GM18520 (cell line): ENCODE results near the gene NOL6.

Experiments
- ATAC-seq: cut with Tn5 transposase; IDR thresholded peaks from one replicate; pipeline ENCODE4 v1.9.1; 2021; ENCODE audit not compliant: unreplicated experiment

NOL6 gene

DNA sequence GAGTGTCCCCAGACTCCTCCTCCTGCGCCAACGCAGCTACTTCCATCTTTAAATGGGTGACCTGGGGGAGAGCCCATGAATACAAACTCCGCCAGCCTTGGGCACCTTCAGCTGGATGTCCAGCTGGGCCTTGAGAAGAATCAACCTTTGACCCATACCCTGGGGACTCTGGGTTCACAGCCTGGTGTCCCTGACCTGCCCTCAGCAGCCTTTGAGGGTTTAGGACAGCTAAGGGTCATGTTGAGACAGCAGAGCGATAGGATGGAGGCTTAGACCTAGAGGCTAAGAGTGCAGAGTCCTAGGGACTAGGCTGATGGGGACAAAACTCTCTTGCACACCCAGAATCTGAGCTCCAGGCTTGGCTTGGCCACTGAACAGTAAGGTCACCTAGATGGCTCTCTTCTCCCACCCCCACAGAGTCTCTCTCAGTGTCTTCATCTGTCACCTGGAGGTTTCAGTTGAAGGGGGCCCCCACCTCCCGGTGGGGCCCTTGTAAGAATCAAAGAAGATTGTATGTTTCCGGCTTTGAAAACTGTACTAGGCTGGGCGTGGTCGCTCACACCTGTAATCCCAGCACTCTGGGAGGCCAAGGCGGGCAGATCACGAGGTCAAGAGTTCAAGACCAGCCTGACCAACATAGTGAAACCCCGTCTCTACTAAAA lies 19.6 kb downstream of the NOL6 start:
- ATAC-seq, result no peak

DNA sequence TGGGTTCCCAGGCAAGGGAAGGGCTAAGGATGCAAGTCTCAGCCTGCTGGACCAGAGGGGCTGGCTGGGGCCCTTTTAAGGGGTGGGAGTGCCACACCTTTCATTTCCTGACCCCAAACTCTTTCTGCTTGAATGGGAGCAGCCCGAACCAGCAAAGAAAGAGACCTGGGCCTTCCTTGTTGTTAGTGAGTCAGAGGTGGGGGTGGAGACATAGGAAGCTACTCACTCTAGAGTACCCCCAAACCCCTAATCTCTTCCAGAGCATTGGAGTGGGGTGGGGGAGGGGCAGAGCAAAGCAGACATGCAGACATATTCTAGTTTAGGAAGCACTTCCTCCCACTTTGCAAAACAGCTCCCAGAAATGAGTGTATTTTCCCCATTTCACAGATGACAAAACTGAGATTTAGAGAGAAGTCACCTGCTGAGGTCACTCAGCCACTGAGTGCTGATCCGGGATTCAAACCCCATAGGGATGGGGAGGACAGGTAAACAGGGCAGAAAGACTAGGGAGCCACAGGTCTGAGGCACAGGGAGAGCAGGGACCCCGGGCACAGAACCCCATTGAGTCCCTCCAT lies 20.4 kb downstream of the NOL6 start:
- ATAC-seq, result no peak

DNA sequence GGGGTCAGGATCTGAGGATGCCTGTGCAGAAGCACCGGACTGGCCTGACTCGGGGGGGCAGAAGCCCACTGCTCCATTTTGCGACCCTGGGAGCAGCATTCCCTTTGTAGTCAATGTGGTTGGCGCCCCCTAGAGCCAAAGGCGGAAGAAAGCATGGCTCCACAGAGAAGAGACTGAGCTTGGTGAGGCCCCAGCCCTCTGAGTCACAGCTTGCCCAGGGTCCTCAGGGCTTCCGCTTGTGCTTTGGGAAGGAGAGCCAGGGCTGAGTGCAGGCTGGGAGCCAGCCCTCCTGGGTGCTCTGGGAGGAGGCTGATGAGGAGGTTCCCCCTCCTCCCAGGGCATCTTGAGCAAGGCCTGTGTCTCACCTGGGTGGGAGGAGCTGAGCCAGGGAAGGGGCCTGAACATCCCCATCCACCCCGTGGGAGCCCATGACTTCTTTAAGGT lies 20.9 kb downstream of the NOL6 start:
- no peak for ATAC-seq

DNA sequence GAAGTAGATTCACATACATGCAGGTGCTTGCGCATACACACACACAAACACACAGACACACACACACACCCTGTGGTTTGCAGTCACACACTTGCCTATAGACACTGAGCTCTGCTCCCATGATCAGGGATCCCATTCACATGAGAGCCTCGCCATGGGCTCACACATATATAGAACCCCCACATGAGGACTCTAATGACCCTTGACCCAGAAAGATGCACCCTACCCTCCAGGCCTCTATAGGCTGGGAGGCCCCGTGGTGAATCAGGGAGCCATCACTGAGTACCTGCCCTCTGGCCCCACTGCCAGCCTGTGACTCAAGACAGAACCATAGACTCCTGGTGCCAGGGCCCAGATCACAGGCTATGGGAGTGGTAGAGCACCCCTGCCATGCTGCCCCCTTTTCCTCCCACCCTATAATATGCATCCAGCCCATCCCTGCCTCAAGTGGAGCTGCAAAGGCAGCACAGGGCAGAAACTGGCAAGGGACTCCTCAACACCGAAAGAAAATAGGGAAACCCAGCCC lies 23.0 kb downstream of the NOL6 start:
- ATAC-seq, result no peak

DNA sequence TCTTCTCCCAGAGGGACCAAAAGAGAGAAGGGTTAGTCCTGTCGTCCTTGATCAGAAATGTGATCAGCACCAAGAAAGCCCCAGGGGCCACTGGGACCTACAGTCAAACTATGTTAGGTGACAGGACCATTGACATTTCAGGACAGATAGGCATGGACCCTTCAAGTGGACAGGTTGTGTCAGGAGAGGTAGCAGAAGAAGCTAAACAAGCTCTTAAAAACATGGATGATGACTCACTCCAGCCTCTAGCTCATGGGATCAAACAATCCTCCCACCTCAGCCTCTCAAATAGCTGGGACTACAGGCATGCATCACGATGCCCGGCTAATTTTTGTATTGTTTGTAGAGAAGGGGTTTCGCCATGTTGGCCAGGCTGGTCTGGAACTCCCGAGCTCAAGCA lies 24.0 kb downstream of the NOL6 start:
- ATAC-seq, result no peak

DNA sequence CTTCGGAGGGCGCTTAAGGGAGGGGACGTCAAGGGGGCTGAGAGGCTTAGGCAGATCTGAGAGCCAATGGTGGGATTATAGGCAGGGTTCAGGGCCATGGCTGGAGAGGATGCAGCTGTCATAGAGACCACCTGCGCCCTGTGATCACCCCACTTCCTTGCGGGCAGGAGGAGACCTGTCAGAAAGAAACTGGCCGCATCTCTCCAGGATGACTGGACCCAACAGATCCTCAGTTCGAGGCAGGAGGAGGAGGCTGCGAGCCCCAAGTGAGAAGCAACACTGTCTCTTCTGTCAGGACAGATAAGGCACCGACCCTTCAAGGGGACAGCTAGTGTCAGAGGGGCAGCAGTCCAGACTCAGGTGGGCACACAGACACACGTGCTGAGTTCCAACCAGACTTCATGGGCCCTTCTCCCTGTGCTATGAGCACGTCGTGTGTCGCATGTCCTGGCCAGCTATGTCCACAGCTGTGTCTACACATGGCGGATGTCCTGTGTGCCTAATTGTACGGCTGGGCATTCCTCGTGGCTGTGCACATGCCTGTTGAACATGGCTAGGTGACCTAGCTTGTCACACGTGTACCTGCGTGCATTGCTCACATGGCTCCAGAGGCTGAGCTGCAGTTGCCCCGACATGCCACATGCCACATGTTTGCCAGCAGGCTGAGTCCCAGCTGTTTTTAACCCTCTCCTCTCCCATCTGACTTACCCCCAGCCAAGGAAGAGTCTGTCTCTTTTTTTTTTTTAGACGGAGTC lies 25.7 kb downstream of the NOL6 start:
- ATAC-seq, result no peak

DNA sequence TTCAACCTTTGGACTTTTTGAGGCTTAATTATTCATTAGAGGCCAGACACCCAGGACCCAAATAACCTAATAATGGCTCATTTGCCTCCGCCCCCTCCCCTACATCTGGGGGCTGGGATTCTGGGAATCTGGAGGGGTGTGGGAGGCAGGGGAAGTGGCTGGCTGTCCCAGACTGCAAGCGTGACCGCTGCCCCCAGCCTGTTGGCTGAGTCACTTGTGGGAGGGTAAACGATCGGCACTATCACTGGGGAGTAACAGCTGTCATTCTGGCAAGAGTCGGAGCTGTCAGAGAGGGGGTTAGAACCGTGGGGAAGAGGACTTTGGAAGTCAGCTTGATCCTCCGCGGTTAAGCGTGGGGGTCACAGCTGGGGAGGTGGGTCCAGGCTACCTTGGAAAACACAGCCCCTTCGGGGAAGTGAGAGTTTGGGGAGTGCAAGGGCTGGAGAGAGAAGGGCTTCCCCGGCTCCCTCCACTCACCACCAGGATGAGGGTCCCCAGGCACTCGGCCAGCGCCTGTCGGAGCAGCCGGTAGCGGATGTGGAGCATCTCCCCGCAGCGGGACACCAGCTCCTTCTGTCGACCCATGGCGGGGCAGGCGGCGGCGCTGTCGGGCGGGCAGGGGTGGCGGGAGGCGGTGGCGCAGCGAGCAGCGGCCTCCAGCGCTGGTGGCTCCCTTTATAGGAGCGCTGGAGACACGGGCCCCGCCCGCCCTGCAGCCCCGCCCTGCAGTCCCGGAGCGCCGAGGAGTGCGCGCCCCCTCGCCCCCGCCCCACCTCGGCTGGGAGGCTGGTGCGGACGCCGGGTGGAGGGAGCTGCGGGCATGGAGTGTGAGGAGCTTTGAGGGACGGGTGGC lies 26.6 kb downstream of the NOL6 start, which contains the start of gene AQP3:
AQP3 (minus strand) TSS at position 648 of the 853 bp plus-strand sequence; CDS start at position 585, 63 bp downstream.
- ATAC-seq, result peak; percentile 19

DNA sequence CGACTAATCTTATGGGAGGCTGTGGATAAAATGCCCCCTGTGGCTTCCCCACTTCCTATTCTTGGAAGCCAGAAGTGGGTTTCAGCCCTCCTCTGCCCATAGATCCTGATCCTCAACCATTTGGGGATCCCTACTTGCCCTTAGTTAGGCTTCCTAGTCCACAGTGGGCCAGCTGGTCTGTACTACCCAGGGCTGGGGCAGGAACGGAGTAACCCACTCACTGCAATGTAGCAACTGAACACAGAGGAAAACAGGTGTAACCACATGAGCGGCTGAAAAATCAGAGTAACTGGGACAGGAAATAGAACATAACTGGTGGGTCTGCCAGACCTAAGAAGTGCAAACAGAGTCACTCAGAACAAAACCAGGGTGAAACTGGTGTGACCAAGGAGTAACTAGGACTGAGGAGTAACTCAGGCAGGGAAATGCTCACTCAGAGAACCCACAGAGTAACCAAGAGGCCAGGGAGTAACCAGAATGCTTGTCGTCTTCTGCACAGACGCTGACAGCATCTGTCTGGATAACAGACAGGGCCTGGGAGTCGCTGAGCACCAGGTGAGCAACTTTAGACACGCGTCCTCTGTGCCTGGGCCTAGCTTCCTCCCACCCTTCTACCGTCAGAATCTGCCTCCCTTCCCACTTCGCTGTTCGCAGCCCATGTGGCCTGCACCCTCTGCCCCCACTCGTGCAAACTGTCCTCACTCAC lies 27.3 kb downstream of the NOL6 start:
- peak; percentile 90 for ATAC-seq

DNA sequence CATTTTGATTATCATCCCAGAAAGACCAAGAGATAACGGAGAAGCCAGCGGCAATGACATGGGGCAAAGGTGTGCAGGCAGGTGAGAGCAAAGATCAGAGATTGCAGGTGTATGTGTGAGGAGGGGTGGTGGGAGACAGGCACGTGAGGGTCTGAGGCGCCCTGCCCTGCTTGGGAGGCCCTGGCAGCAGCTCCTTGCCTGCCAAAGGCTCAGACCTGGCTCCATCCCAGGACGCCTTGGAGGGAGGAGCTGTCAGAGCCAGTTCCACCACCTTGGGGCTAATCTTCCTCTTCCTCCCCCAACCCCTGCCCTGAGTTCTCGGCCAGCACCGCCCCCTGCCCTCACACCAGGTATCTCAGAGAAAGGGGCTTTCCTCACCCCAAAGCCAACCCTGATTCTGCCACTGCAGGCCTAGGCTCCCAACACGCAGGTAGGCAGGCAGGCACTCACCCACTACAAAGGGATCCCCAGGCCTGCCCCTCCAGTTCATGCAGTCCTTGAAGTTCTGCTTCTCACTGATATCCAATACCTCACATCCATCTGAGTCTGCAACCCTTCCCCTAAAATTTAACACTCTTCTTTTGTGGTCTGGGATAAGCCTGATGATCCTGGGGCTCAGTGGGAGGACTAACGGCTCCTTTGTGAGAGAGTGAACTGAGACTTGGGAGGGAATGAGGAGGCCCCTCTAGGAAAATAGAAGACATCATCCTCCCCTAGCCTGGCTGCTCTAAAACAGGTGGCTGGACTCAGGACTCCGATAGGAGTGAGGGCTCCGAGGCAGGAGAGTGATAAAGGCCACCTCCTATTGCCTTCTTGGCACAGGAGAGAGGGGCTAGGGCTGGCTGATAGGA lies 28.1 kb downstream of the NOL6 start:
- no peak for ATAC-seq

DNA sequence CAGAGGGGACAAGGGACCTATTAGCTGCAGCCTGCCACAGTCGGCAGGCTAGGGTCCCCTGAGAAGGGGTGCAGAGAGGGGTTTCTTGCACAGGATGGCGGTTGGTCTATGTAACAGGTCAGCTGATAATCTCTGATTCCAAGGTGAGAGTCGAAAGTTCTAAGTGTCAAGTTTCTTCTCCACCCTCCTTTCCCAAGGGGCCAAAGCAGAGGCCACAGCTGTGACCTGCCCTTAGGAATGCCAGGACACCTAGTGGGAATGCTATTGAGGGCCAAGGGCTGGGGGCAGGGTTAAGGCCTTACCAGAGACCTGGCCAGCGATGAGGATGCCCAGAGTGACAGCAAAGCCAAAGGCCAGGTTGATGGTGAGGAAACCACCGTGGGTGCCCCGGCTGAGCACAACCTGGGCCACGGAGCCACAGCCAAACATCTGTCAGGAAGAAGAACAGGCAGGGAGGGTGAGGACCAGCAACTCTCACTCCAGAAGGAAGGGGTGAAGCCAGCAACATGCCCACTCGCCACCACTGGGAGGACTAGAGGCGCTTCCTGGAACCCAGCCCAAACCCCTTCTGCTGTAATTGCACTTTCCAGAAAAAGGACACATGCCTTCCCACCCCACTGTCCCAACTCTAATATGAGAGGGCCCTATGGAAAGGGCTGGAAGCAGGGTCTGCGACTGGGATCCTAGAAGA lies 30.1 kb downstream of the NOL6 start:
- no peak for ATAC-seq

DNA sequence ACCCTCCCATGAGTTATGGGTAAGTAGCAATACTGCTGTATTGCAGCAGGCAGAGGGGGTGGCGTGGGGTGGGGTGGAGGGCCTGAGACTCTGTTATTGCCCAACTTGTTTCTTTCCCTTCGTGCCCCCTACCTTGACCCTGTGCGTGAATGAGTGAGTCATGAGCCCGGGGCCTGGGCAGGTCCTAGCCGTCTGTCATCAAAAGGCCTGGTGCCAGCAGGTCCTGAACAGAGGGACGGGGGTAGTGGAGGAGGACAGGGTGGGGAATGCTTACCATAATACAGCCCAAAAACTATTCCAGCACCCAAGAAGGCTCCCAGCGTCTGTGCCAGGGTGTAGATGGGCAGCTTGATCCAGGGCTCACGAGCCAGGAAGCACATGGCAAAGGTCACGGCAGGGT lies 30.7 kb downstream of the NOL6 start:
- no peak for ATAC-seq

DNA sequence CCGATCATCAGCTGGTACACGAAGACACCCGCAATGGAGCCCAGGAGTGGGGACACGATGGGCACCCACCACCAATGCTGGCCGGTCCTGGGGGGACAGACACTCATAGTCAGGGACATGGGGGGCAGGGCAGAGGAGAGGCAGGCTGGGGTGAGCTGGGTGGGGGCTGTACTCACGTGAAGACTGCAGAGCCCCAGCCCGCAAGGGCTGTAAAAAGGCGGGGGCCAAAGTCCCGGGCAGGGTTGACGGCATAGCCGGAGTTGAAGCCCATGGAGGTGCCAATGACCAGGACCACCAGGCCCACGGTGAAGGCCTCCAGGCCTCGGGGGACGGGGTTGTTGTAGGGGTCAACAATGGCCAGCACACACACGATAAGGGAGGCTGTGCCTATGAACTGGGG lies 31.6 kb downstream of the NOL6 start:
- ATAC-seq, result no peak

DNA sequence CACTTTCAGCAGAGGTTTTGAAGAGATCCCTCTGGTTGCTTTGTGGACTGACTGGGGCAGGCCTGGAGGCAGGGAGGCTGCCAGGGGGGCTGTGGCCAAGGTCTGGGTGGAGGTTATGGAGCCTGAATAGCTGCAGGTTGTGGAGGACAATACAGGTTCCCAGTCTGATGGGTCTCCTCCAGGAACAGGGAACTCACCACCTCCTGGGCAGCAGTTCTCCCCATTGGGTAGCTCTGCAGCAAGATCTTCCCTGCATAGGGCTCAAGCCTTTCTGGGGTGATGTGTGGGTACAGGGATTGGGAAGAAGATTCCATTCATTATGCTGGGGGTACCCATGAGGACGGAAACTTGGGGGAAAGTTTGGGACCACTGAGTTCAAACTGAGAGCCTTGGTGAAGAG lies 33.1 kb downstream of the NOL6 start:
- ATAC-seq, result no peak

DNA sequence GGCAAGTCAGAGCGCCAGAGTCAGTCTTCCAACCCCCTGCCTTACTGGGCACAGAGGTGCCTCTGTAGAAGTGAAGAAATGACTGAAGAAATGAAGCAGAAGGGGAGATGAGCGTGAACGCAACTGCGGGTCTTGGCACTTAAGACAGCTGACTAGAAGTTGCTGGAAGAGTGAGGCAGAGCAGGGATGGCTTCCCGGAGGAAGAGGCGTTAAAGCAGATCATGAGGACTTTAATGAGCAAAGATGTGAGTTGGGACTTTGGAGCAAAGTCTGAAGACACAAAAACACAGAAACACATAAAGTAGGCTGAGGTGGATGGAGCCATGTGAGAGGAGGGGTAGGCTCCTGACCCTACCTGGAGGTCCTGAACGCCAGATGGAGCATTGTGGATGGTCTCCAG lies 33.5 kb downstream of the NOL6 start:
- ATAC-seq, result no peak

DNA sequence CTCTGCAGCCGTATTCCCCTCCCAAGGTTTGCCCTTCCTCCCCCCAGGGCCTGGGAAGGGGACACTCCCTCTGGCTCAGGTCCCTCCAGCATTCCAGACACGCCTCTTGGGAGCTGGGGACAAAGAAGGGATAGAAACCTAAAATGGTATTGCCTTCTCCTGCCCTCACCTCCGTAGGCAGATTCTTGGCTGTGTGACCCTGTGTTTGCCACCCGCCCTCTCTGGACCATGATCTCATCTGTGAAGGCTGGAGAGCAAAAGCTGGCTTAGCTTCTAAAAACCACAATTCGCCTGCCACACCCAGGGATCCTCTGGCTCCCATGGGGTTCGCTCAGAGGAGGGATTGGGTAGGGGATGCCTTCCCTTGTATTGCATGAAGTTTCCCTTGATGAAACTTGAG lies 34.0 kb downstream of the NOL6 start:
- no peak for ATAC-seq

DNA sequence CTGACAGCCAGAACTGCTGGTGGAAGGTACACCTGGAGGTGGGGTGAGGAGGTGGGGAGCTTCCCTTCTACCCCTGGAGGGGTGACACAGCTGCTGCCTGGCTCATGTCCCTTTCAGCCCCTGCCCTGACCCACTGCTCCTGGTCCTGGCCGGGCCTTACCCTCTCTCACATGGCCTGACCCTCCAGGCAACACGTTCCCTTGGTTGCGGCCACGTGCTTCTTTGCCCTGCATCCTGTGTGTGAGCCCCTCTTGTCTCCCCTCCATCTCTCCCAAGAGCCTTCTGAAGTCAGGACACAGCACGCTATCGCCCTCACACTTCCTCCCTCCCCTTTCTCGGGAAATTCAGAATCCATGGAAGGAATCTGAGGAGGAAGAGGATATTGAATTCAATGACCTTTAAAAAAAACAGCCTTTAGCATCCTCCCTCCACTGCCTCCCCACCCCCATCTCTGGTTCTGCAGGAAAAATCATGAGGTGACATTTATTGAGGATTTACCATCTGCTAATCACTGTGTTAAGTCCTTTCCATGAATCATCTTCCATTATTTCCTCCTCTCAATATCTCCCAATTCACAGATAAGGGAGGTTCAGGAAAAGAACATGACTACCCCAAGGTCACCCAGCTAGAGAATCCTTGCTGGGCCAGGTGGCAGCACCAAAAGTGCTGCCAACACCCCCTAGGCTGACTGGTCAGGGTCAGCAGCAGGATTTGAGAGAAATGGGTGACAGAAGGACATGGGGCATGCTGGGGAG lies 34.6 kb downstream of the NOL6 start:
- no peak for ATAC-seq

DNA sequence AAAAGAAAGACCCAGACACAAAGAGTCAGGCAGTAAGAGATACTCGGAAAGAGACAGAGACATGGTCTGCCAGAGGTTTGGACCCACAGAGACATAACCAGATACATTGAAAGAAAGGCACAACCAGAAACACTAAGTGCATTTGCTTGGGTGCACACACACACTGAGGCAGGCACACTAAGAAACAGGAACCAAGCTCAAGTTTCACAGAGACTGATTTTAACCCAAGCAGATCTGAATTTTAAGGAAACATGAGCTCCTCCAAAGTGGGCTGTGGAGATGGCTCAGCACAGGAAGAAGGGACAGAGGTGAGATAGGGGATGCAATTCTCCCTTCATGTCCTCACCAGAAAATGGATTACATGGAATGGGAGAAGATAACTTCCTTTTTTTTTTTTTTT lies 35.8 kb downstream of the NOL6 start:
- no peak for ATAC-seq

DNA sequence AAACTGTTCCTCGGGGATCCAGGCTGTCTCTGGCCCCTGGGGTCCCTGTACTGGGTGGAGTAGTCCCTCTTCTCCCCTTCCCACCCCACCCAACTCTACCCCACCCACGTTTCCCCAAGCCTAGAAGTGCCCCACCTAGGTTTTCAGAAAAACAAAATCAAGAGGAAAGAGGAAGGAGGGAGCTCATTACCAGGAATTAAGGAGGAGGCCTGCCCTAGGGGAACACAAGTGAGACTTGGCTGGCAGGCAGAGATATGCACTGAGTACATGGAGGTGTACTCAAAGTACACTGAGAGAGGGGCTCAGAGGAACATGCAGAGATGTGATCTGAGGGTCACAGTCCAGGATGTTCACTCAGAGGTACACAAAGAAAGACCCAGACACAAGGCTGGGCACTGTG lies 36.5 kb downstream of the NOL6 start:
- ATAC-seq, result no peak
